HG03045 (cell line): Measurements from ENCODE around the gene BNIP3.

Source experiments
- ATAC-seq: cut with Tn5 transposase; IDR thresholded peaks from one replicate; pipeline ENCODE4 v1.9.1; 2021; ENCODE audit warnings: mild to moderate bottlenecking, moderate library complexity; ENCODE audit not compliant: unreplicated experiment

BNIP3 gene

GRCh38 chr10:131981429-131982184, at the start of gene BNIP3:
Gene BNIP3 (minus strand): TSS chr10:131981923. CDS start chr10:131981806, 117 bp downstream.
- peak; percentile 88 for ATAC-seq

- ATAC-seq = no peak
These were observed 49.3 kb upstream of the BNIP3 start for GRCh38 chr10:132030898-132031463.

GRCh38 chr10:132028706-132029105, 47.0 kb upstream of the BNIP3 start:
- no peak for ATAC-seq

GRCh38 chr10:132027423-132027983, 45.8 kb upstream of the BNIP3 start:
- no peak for ATAC-seq

GRCh38 chr10:132023092-132023811, 41.5 kb upstream of the BNIP3 start:
- ATAC-seq = peak; percentile 59

- no peak for ATAC-seq
These were observed 40.5 kb upstream of the BNIP3 start for GRCh38 chr10:132022241-132022640.

- no peak for ATAC-seq
These were observed 39.9 kb upstream of the BNIP3 start for GRCh38 chr10:132021504-132022143.

GRCh38 chr10:132021046-132021445, 39.3 kb upstream of the BNIP3 start:
- no peak for ATAC-seq

- ATAC-seq = no peak
These were observed 38.7 kb upstream of the BNIP3 start for GRCh38 chr10:132020456-132020855.

- ATAC-seq = no peak
These were observed 37.6 kb upstream of the BNIP3 start for GRCh38 chr10:132019366-132019765.

- ATAC-seq = no peak
These were observed 36.7 kb upstream of the BNIP3 start for GRCh38 chr10:132018446-132018845.

- ATAC-seq = no peak
These were observed 34.8 kb upstream of the BNIP3 start for GRCh38 chr10:132016514-132016913.

GRCh38 chr10:132011445-132011844, 29.7 kb upstream of the BNIP3 start:
- ATAC-seq = no peak

GRCh38 chr10:132011024-132011423, 29.3 kb upstream of the BNIP3 start:
- no peak for ATAC-seq

GRCh38 chr10:132010483-132010882, 28.8 kb upstream of the BNIP3 start:
- no peak for ATAC-seq

GRCh38 chr10:132009575-132009974, 27.9 kb upstream of the BNIP3 start:
- ATAC-seq = no peak

- ATAC-seq = no peak
These were observed 26.0 kb upstream of the BNIP3 start for GRCh38 chr10:132007681-132008080.

- ATAC-seq = no peak
These were observed 25.2 kb upstream of the BNIP3 start for GRCh38 chr10:132006966-132007365.

- no peak for ATAC-seq
These were observed 23.4 kb upstream of the BNIP3 start for GRCh38 chr10:132005147-132005546.

GRCh38 chr10:132004052-132004451, 22.3 kb upstream of the BNIP3 start:
- no peak for ATAC-seq

- ATAC-seq = no peak
These were observed 21.7 kb upstream of the BNIP3 start for GRCh38 chr10:132003282-132003924.
